Endothelial cell of umbilical vein (primary cell): ENCODE measurements around the gene LTBP1. TPM values are rescaled to one million over a fixed set of nuclear protein-coding genes. Genes with fewer than 3 reads are reported as not detected.
A peak's percentile ranks its signal among the peaks of the same experiment; 100 is the strongest.

Source experiments
- BruUV-seq: library from RNA; stranded (reverse); fragments of 400-500 nt; replicated peaks from 2 replicates; lab custom pipeline; 2021; lab: Mats Ljungman, UMichigan
- CTCF ChIA-PET: fragments of 300-600, 350-600 bp; sonication (Branson Sonifier 250); formaldehyde crosslinking; loops from one replicate; lab custom pipeline; 2021; ENCODE audit warnings: antibody characterized with exemption, inconsistent platforms; lab: Charles Lee
- POLR2A ChIA-PET: fragments of 300-600, 350-600 bp; sonication (Branson Sonifier 250); formaldehyde crosslinking; loops from one replicate; lab custom pipeline; 2021; ENCODE audit warnings: antibody characterized with exemption, inconsistent platforms; lab: Charles Lee
- DNase-seq: peaks from one replicate; pipeline ENCODE4 v3.0.0-alpha.2; 2011; ENCODE audit warnings: low read depth, low spot score
- FAIRE-seq: peaks from 2 replicates; lab custom pipeline; 2011; peaks lifted over from hg19 to GRCh38; lab: Jason Lieb, UNC
- H2AFZ ChIP-seq: 2 replicates; pipeline ENCODE4 v1.6.0; 2012; ENCODE audit warnings: low read depth, low read length, control low read depth, inconsistent platforms
- H3K27ac ChIP-seq: 2 replicates; pipeline ENCODE4 v1.5.1; 2011; ENCODE audit warnings: low read depth, mild to moderate bottlenecking, control low read depth, low read length, moderate library complexity; ENCODE audit not compliant: insufficient read depth
- H3K27me3 ChIP-seq, 2 experiments: 2 replicates each; pipeline versions ENCODE4 v1.6.0 to v1.6.1; 2011; ENCODE audit warnings: low read length in 2 of 2, mixed read lengths in 1 of 2; ENCODE audit not compliant: control insufficient read depth in 2 of 2, insufficient read depth in 2 of 2
- H3K36me3 ChIP-seq, 2 experiments: 2 replicates in 1 of 2; 3 replicates in 1 of 2; pipeline ENCODE4 v1.5.1; 2011; ENCODE audit warnings: low read length in 2 of 2, mild to moderate bottlenecking in 1 of 2, moderate library complexity in 1 of 2; ENCODE audit not compliant: control insufficient read depth in 2 of 2, insufficient read depth in 2 of 2; ENCODE audit errors: extremely low read depth in 1 of 2
- H3K4me1 ChIP-seq: 3 replicates; pipeline ENCODE4 v1.5.1; 2011; ENCODE audit warnings: mild to moderate bottlenecking, low read length; ENCODE audit not compliant: control insufficient read depth, insufficient read depth; ENCODE audit errors: extremely low read depth
- H3K4me2 ChIP-seq: 2 replicates; pipeline ENCODE4 v1.6.1; 2011; ENCODE audit warnings: low read length, control low read depth, mixed read lengths; ENCODE audit not compliant: insufficient read depth
- H3K4me3 ChIP-seq, 3 experiments: fragments of 200-600 bp in 1 of 3; sonication (generic), shearing (Covaris generic) in 1 of 3; replicated peaks in 1 of 3; 2 replicates each; pipeline ENCODE4 v1.5.1; 2011 to 2016; ENCODE audit warnings: control low read depth in 3 of 3, low read length in 3 of 3, mild to moderate bottlenecking in 2 of 3, inconsistent platforms in 1 of 3, low read depth in 1 of 3, moderate library complexity in 1 of 3; ENCODE audit not compliant: insufficient read depth in 1 of 3
- H3K79me2 ChIP-seq: 2 replicates; pipeline ENCODE4 v1.6.0; 2012; ENCODE audit warnings: low read length, inconsistent platforms; ENCODE audit not compliant: control insufficient read depth, insufficient read depth
- H3K9ac ChIP-seq: replicated peaks from 2 replicates; pipeline ENCODE3; 2011; ENCODE audit warnings: low read length, control low read depth; ENCODE audit not compliant: insufficient read depth; ENCODE audit errors: extremely low read depth
- H3K9me1 ChIP-seq: replicated peaks from 3 replicates; pipeline ENCODE4 v1.6.0; 2011; ENCODE audit warnings: mild to moderate bottlenecking, low read length; ENCODE audit not compliant: control insufficient read depth, insufficient read depth; ENCODE audit errors: extremely low read depth
- H3K9me3 ChIP-seq: replicated peaks from 2 replicates; pipeline ENCODE4 v1.5.1; 2012; ENCODE audit warnings: low read length, inconsistent platforms; ENCODE audit not compliant: control insufficient read depth, insufficient read depth
- H4K20me1 ChIP-seq: replicated peaks from 2 replicates; pipeline ENCODE3; 2011; ENCODE audit warnings: mild to moderate bottlenecking, low read length; ENCODE audit not compliant: control insufficient read depth, insufficient read depth; ENCODE audit errors: extremely low read depth
- EZH2 ChIP-seq: IDR thresholded peaks from 2 replicates; pipeline ENCODE4 v1.6.1; 2012; ENCODE audit warnings: borderline replicate concordance, low read depth, mild to moderate bottlenecking, moderate library complexity, low read length, inconsistent platforms; ENCODE audit not compliant: severe bottlenecking
- FOS ChIP-seq: IDR thresholded peaks from 2 replicates; pipeline ENCODE4 v1.6.1; 2011; ENCODE audit warnings: mild to moderate bottlenecking, low read length, moderate library complexity, borderline replicate concordance; ENCODE audit not compliant: insufficient read depth
- GATA2 ChIP-seq: IDR thresholded peaks from 2 replicates; pipeline ENCODE4 v1.7.0; 2011; ENCODE audit warnings: low read depth, mild to moderate bottlenecking, moderate library complexity, mixed read lengths, low read length; ENCODE audit not compliant: insufficient read length, insufficient read depth
- JUN ChIP-seq: IDR thresholded peaks from 2 replicates; pipeline ENCODE4 v1.6.1; 2011; ENCODE audit warnings: borderline replicate concordance, low read depth; ENCODE audit not compliant: insufficient read length, insufficient read depth
- MAX ChIP-seq: IDR thresholded peaks from 2 replicates; pipeline ENCODE4 v1.6.1; 2011; ENCODE audit not compliant: insufficient read depth, insufficient read length
- MYC ChIP-seq: IDR thresholded peaks from one replicate; pipeline ENCODE4 v1.6.1; 2011; ENCODE audit warnings: mild to moderate bottlenecking, low read depth, low read length
- POLR2AphosphoS5 ChIP-seq: IDR thresholded peaks from 2 replicates; pipeline ENCODE4 v1.6.1; 2012; ENCODE audit warnings: low read depth, mild to moderate bottlenecking, control low read depth, low read length, moderate library complexity; ENCODE audit not compliant: insufficient read depth
- dilution Hi-C: fragments of 300-500 bp; cut with MboI; formaldehyde crosslinking; loops from one replicate; pipeline ENCODE4 v1.15.0; 2019; ENCODE audit warnings: low sequenced_read_pairs; ENCODE audit not compliant: extremely low pct_ligation_motif_present
- intact Hi-C: fragments of 100-400 bp; cut with micrococcal nuclease; formaldehyde crosslinking; loops from one replicate; pipeline ENCODE4 v1.10.0; 2022
- polyA plus RNA-seq, 4 experiments: library from polyadenylated mRNA; depleted of rRNA in 3 of 4; stranded (reverse) in 3 of 4; unstranded in 1 of 4; fragments of >200 nt; gene quantifications; 2 replicates each; pipeline versions ENCODE4 v1.2.1 to v1.2.3, GENCODE V29; 2011 to 2012; ENCODE audit warnings: missing spikeins in 1 of 4
- total RNA-seq: library from RNA; stranded (reverse); gene quantifications from 2 replicates; pipeline ENCODE4 v1.2.3, GENCODE V29; 2021
- TF ChIP-seq, protein P1 (sequence below), 2 donors: IDR thresholded peaks; 1 replicate in 1 of 2; 2 replicates in 1 of 2; pipeline ENCODE4 v1.5.1; 2011; ENCODE audit warnings: low read length in 2 of 2, mild to moderate bottlenecking in 2 of 2, moderate library complexity in 2 of 2, control low read depth in 1 of 2, inconsistent platforms in 1 of 2, low read depth in 1 of 2; ENCODE audit not compliant: insufficient read depth in 1 of 2; ENCODE audit errors: extremely low read depth in 1 of 2

The LTBP1 gene
- total and polyA plus RNA-seq, 2 donors (not counting 3 experiments of a cell fraction or from before 2014, with no cell fraction given): 57.4 to 68.2 TPM

GRCh38 chr2:33086400-33087015, 139.8 kb downstream of the LTBP1 start:
- ChIA-PET POLR2A (interaction anchor here (0.7 to 1.2 kb wide), 2 partner anchors 14 to 139 kb away, joined by 3 read pairs; partner anchors contain the start of gene LTBP1), CTCF (interaction anchor here (0.5 to 2.2 kb wide), 40 partner anchors 8 to 497 kb away, joined by 3 to 27 read pairs (median 5); no protein-coding TSS in a partner anchor)
- Histone ChIP-seq H3K79me2 (no peaks in the 10 kb centered on the region), H3K4me2 (peak overlapping the region; percentile 67), H3K9ac (peak overlapping the region; percentile 53), H3K36me3 (no peaks in the 10 kb centered on the region), H3K9me1 (no peaks in the 10 kb centered on the region), H3K4me1 (peaks cover 21% of the 10 kb centered on the region), H3K9me3 (no peaks in the 10 kb centered on the region), H3K4me3 (no peak overlapping the region), H3K27ac (peak overlapping the region; percentile 83), H2AFZ (peak overlapping the region; percentile 38), H3K27me3 (no peaks in the 10 kb centered on the region), H4K20me1 (no peaks in the 10 kb centered on the region)
- intact Hi-C loops (loop anchor here (1.0 to 5.0 kb wide), 9 partner anchors 53 to 532 kb away; partner anchors contain the start of gene LTBP1), dilution Hi-C loops (no loop called here)
- no TSS peak for BruUV-seq
- FAIRE-seq (peak; percentile 76), DNase-seq (peak; percentile 83)
- TF ChIP-seq MAX: no peak

DNA sequence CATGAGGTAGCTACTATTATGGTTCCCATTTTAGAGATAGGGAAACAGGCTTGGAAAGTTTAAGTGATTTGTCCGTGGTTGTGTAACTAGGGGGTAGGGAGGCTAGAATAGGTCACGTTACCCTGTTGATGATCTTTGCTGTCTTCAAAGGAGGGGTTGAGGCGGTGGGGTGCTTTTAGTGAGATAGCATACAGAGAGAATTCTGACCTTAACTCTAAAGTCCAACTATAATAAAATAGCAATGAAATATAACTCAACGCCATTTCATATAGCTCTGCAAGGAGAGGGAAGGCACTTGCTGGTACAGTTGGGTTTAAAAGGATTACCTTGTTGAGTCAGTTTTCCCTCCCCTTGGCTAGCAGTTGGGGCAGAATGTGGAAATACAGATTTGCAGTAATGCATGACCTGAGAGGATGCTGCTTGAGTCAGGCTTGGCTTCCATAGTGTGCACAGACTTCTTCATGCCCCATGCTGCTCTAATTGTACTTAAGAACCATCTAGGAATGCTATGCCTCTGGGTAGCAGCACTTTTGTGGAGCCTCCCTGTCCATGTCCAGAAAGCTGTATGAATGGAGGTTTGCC, 143.9 kb downstream of the LTBP1 start:
- H3K27me3 ChIP-seq: no peaks in the 10 kb centered on the region
- no peak for FAIRE-seq
- no peaks in the 10 kb centered on the region for H3K36me3 ChIP-seq
- no peak overlapping the region for H3K9ac ChIP-seq
- CTCF ChIA-PET: interaction anchor here (1.4 kb wide), 1 partner anchor 282 kb away, joined by 5 read pairs; no protein-coding TSS in a partner anchor
- POLR2A ChIA-PET: no interaction called here
- no peak overlapping the region for H3K4me2 ChIP-seq
- no TSS peak for BruUV-seq
- no peaks in the 10 kb centered on the region for H3K79me2 ChIP-seq
- H3K27ac ChIP-seq: no peak overlapping the region
- H3K9me1 ChIP-seq: no peaks in the 10 kb centered on the region
- intact Hi-C loops: no loop called here
- H3K4me1 ChIP-seq: peaks cover 14% of the 10 kb centered on the region
- no peak for DNase-seq
- no peak overlapping the region for H2AFZ ChIP-seq
- H4K20me1 ChIP-seq: no peaks in the 10 kb centered on the region
- no peak overlapping the region for H3K4me3 ChIP-seq
- TF ChIP-seq POLR2AphosphoS5: no peak
- TF ChIP-seq EZH2: no peak
- TF ChIP-seq, protein P1, sequence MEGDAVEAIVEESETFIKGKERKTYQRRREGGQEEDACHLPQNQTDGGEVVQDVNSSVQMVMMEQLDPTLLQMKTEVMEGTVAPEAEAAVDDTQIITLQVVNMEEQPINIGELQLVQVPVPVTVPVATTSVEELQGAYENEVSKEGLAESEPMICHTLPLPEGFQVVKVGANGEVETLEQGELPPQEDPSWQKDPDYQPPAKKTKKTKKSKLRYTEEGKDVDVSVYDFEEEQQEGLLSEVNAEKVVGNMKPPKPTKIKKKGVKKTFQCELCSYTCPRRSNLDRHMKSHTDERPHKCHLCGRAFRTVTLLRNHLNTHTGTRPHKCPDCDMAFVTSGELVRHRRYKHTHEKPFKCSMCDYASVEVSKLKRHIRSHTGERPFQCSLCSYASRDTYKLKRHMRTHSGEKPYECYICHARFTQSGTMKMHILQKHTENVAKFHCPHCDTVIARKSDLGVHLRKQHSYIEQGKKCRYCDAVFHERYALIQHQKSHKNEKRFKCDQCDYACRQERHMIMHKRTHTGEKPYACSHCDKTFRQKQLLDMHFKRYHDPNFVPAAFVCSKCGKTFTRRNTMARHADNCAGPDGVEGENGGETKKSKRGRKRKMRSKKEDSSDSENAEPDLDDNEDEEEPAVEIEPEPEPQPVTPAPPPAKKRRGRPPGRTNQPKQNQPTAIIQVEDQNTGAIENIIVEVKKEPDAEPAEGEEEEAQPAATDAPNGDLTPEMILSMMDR (IDR thresholded peaks at IDR 0.05; ENCODE audit: extremely low read depth in 1 of 2, insufficient read depth in 1 of 2, low read depth in 1 of 2, low read length in 2 of 2): no peak
- no peak for TF ChIP-seq FOS
- TF ChIP-seq JUN: no peak
- no peak for TF ChIP-seq GATA2
- no peak for TF ChIP-seq MYC
- no peaks in the 10 kb centered on the region for H3K9me3 ChIP-seq
- dilution Hi-C loops: no loop called here
